Ishikawa (cell line): ENCODE results near the gene RBPMS2.

Source experiments
- CREB1 ChIP-seq: IDR thresholded peaks from 2 replicates; pipeline ENCODE4 v1.6.1; 2012; ENCODE audit warnings: low read depth
- TF ChIP-seq, protein P1 (sequence below): IDR thresholded peaks from 2 replicates; pipeline ENCODE4 v1.6.1; 2012

DNA sequence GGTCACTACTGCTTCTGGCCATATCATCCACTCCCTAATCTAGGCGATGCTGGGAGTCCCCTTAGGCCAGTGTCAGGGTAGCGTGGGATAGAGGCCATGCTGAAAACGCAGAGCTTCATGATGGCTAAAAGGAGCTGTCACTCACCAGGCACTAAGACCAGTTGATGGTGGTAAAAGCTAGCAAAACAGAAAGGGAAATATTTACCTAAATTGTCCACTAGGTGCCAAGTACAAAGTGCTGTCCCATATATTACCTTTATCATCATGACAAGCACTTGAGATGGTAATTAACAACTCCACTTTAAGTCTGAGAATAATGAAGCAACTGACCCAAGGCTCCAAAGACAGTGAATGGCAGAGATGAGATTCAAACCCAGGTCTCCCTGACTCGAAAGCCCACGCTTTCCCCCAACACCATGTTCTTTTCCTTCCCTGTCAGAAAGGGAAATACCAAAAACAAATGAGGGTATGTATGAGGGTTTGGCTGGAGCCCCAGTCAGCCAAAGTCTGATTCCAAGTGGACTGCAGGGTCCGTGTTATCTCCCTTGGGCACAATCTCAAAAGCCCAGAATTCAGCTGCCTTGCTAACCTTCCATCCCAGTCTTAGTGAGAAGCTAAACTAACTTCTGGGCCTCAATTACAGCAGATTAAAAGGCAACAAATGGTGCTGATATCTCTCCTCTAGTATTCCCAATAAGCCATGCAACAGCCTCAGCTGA, 84.7 kb downstream of the RBPMS2 start:
- no peak for TF ChIP-seq CREB1
- TF ChIP-seq, protein P1, sequence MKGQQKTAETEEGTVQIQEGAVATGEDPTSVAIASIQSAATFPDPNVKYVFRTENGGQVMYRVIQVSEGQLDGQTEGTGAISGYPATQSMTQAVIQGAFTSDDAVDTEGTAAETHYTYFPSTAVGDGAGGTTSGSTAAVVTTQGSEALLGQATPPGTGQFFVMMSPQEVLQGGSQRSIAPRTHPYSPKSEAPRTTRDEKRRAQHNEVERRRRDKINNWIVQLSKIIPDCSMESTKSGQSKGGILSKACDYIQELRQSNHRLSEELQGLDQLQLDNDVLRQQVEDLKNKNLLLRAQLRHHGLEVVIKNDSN = no peak
